GM18867 (cell line): ENCODE measurements around the gene MYO9B.
"Not testable (repeated sequence)": the region's sequence is repeated elsewhere in the genome, so short reads cannot be mapped to it uniquely, and the experiment has no call there.

Experiments used
- ATAC-seq: cut with Tn5 transposase; IDR thresholded peaks from one replicate; pipeline ENCODE4 v1.9.1; 2021; ENCODE audit warnings: mild to moderate bottlenecking, moderate library complexity; ENCODE audit not compliant: unreplicated experiment

The MYO9B gene

DNA sequence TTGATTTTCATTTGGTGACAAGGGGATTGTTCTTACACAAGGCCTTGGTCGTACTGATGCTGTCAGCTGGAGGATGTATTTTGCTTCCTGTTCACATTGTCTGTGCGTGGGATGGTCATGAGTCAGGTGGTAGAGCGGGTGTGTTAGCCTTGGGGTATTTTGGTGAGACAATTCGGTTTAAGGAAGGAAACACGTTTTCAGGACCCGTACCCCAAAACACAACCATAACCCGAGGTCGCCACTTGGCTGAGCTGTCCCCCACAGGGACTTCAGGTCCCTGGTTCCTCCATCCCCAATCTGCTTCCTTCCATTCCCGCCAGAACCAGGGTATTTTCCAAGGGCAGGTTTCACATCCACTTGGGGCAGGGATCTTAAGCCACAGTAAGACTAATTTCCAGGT lies 15.0 kb downstream of the MYO9B start:
- no peak for ATAC-seq

GRCh38 chr19:17091758-17092333 lies 16.3 kb downstream of the MYO9B start:
- no peak for ATAC-seq

- no peak for ATAC-seq
Observed at GRCh38 chr19:17092696-17093095, 17.1 kb downstream of the MYO9B start.

DNA sequence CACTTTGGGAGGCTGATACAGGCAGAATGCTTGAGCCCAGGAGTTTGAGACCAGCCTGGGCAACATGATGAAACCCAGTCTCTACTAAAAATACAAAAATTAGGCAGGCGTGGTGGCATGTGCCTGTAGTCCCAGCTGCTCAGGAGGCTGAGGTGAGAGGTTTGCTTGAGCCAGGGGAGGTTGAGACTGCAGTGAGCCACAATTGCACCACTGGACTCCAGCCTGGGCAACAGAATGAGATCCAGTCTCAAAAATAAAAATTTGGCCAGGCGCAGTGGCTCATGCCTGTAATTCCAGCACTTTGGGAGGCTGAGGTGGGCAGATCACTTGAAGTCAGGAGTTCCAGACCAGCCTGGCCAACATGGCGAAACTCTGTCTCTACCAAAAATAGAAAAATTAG lies 19.1 kb downstream of the MYO9B start:
- not testable (repeated sequence) for ATAC-seq

DNA sequence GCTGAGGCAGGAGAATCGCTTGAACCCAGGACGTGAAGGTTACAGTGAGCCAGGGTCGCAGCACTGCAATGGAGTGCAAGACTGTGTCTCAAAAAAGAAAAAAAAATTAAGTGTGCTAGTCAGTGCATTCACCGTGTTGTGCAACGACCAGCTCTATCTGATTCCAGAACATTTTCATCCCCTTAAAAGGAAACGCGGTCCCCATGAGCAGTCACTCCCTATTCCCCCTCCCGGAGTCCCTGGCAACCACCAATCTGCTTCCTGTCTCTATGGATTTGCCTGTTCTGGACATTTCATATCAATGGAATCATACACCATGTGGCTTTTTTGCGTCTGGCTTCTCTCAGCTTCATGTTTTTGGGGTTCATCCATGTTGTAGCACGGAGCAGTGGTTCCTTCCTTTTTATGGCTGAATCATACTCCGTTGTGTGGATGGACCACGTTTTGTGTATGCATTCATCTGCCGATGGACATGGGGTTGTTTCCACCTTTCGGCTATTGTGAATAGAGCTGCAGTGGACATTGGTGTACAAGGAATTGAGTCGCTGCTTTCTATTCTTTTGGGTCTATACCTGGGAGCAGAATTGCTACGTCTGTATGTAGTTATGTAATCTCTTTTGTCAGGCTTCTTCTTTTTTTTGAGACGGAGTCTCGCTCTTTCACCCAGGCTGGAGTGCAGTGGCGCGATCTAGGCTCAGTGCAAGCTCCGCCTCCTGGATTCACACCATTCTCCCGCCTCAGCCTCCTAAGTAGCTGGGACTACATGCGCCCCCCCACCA lies 19.8 kb downstream of the MYO9B start:
- no peak for ATAC-seq

DNA sequence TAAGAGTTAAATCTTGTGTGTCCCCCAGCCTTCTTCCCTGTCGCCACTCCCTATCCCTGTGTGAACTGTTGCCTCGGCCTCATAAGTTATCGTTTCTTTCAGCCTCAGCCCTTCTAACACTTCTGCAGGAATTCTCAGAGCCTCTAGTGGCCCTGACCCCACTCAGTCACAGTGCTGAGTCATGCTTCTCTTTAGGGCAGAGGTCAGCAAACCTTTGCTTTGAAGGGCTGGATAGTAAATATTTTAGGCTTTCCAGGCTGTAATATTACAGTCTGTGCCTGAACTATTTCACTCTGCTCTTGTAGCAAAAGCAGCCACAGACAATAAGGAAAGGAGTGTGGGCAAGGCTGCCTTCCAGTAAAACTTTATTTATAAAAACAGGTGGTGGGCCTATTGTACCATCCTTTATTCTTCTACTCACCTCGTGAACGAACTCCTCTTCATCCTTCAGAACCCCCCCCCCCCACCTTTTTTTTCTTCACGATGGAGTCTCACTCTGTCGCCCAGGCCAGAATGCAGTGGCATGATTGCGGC lies 22.1 kb downstream of the MYO9B start:
- ATAC-seq: no peak

DNA sequence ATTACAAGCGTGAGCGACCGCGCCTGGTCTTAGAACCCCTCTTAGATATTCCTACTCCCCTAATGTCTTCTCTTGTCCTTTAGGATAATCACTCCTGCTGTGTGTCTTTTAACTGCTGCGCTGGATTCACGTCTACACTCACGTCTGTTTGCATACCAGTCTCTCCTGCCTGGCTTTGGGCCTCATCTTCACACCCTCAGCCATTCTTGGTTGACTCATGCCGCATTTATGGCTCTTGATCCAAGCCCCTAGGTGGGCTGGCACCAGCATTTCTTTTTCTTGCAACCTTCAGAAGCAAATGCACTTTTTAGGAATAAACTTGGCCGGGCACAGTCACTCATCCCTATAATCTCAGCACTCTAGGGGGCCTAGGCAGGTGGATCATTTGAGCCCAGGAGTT lies 22.7 kb downstream of the MYO9B start:
- ATAC-seq: no peak

DNA sequence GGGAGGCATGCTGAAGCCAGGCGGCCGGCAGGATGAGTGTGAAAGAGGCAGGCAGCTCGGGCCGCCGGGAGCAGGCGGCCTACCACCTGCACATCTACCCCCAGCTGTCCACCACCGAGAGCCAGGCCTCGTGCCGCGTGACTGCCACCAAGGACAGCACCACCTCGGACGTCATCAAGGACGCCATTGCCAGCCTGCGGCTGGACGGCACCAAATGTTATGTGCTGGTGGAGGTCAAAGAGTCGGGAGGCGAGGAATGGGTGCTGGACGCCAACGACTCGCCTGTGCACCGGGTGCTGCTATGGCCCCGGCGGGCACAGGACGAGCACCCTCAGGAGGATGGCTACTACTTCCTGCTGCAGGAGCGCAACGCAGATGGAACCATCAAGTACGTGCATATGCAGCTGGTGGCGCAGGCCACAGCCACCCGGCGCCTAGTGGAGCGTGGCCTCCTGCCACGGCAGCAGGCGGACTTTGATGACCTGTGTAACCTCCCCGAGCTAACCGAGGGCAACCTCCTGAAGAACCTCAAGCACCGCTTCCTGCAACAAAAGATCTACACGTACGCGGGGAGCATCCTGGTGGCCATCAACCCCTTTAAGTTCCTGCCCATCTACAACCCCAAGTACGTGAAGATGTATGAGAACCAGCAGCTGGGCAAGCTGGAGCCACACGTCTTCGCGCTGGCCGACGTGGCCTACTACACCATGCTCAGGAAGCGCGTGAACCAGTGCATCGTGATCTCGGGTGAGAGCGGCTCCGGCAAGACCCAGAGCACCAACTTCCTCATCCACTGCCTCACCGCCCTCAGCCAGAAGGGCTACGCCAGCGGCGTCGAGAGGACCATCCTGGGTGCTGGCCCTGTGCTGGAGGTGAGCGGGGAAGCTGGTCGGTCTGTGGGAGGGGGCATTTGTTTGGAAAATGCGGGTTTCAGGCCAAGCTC lies 26.4 kb downstream of the MYO9B start:
- no peak for ATAC-seq

DNA sequence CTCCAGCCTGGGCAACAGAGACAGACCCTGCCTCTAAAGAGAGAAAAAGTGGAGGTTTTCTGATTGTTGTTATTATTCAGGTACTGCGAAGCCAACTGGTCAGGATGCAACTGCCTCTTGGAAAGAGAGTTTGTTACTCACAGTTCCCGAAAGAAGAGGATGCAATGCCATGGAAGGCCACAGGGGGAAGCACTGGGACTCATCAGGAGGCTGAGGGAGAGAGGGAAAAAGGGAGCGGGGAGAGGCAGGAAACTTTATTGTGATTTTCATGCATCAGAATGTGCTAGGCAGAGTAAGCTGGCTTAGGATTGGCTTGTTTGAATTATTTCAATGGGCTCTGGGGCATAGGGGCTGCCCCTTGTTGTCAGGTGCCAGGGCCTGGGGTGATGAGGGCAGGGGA lies 27.6 kb downstream of the MYO9B start:
- ATAC-seq: no peak

GRCh38 chr19:17104679-17105078 lies 29.1 kb downstream of the MYO9B start:
- ATAC-seq: no peak

DNA sequence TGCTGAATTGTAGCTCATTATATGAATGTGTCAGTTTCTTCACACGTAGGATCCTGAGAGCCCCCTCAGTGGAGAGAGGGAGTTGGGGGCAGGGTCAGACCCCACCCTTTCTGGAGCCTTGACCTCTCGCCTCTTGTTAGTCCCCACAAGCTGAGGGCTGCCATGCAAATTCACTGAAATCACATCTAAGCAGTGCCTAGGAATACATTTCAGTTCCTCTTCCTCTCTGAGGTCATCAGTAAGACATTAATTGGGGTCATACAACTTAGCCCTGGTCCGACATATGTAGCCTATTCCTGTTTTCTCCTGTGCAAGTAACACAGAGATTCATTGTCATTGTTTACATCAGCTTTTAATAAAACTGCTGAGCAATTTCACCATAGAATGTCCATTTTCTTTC lies 30.0 kb downstream of the MYO9B start:
- no peak for ATAC-seq

GRCh38 chr19:17106964-17107363 lies 31.4 kb downstream of the MYO9B start:
- not testable (repeated sequence) for ATAC-seq

GRCh38 chr19:17107546-17108452 lies 32.2 kb downstream of the MYO9B start:
- no peak for ATAC-seq

DNA sequence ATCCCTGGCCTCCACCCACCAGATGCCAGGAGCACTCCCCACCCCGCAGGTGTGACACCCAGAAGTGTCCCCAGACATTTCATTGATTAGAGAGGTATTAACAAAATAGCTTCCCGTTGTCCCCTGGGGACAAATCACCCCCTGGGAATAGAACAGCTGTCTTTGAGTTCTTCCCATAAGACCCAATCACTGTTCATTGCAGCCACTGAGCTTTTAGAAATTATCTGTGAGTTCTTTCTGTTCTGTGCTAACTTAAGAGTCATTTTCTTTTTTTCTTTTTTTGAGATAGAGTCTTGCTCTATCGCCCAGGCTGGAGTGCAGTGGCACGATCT lies 32.8 kb downstream of the MYO9B start:
- no peak for ATAC-seq

GRCh38 chr19:17109300-17109699 lies 33.7 kb downstream of the MYO9B start:
- ATAC-seq: no peak

DNA sequence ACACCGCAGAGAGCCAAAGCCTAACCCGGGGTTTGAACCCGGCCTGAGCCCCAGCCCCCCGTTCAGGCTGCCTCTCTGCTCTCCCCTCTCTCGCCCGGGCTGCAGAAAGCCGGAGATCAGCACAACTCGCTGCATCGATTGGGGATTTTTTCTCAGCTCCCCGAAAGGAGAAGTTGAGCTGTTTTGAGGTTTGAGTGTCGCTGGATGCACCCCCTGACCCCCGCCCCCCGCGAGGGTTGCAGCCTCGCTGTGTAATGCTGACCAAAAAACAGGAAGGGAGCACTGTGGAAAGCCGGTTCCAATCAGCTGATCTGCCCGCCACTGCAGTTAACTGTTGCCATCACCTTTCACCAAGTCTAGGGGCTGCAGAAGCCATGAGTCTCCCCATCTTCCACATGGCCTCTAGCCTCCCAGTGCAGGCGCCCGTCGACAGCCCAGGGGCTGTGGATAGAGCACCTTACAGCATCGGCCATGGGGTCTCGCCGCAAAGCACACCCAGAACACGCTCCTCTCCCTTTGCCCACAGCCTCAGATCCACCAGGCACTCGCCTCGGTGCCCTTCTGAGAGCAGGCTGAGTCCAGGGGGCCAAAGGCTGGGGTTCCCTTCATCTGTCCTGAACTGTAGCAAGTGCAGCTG lies 34.5 kb downstream of the MYO9B start:
- ATAC-seq: peak; percentile 46

- no peak for ATAC-seq
Observed at GRCh38 chr19:17110599-17110966, 35.0 kb downstream of the MYO9B start.

DNA sequence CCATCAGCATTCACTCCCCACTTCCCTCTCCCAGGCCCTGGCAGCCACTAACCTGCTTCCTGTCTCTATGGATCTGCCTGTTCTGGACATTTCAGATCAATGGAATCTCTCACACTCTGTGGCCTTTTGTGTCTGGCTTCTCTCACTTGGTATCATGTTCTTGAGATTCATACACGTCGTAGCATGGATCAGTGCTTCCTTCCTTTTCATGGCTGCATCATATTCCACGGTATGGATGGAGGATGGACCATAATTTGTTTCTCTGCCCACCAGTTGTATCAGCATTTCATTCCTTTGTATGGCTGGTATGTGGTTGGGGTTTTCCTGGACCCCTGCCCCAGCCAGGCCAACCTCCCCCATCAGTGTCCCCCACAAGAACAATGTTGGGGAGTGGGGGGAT lies 36.2 kb downstream of the MYO9B start:
- ATAC-seq: no peak

- no peak for ATAC-seq
Observed at GRCh38 chr19:17112271-17112670, 36.7 kb downstream of the MYO9B start.

GRCh38 chr19:17112700-17113099 lies 37.1 kb downstream of the MYO9B start:
- ATAC-seq: no peak
